IMR-90 (cell line): ENCODE data around the gene CDK6. TPM values are rescaled to one million over a fixed set of nuclear protein-coding genes. Genes with fewer than 3 reads are reported as not detected.
A peak's percentile ranks its signal among the peaks of the same experiment; 100 is the strongest.

Source experiments
- ATAC-seq: fragments of 200-7000 bp; cut with Tn5 transposase; 2 replicates; pipeline ENCODE4 v1.9.1; 2020; ENCODE audit warnings: low read depth, mild to moderate bottlenecking, moderate library complexity
- BruUV-seq: library from RNA; stranded (reverse); fragments of 400-500 nt; replicated peaks from 2 replicates; lab custom pipeline; 2021; lab: Mats Ljungman, UMichigan
- CTCF ChIA-PET: fragments of 300-600 bp; formaldehyde crosslinking; extraction: SDS; loops from one replicate; lab custom pipeline; 2021; ENCODE audit warnings: antibody characterized with exemption; lab: Yijun Ruan, JAX
- POLR2A ChIA-PET: fragments of 300-600 bp; sonication (Branson Sonifier 250); formaldehyde crosslinking; loops from one replicate; lab custom pipeline; 2022; ENCODE audit warnings: antibody characterized with exemption; ENCODE audit not compliant: unreplicated experiment; lab: Charles Lee
- DNase-seq: peaks from one replicate; pipeline ENCODE4 v3.0.0; 2013
- H2AFZ ChIP-seq: replicated peaks from 2 replicates; pipeline ENCODE3; 2013; ENCODE audit warnings: low read length, mild to moderate bottlenecking; ENCODE audit not compliant: poor library complexity
- H2AK5ac ChIP-seq: 2 replicates; pipeline ENCODE4 v1.6.1; 2013; ENCODE audit warnings: low read depth, low read length, inconsistent platforms
- H2AK9ac ChIP-seq: replicated peaks from 2 replicates; pipeline ENCODE3; 2013; ENCODE audit warnings: mild to moderate bottlenecking, low read depth, low read length, moderate library complexity; ENCODE audit not compliant: poor library complexity
- H2BK120ac ChIP-seq: 2 replicates; pipeline ENCODE4 v1.6.1; 2013; ENCODE audit warnings: low read depth, low read length, inconsistent platforms
- H2BK15ac ChIP-seq: 3 replicates; pipeline ENCODE4 v1.6.1; 2013; ENCODE audit warnings: low read depth, low read length, inconsistent platforms
- H2BK20ac ChIP-seq: 2 replicates; pipeline ENCODE4 v1.6.1; 2013; ENCODE audit warnings: low read depth, mild to moderate bottlenecking, inconsistent platforms, low read length, moderate library complexity
- H2BK5ac ChIP-seq: 2 replicates; pipeline ENCODE4 v1.6.1; 2013; ENCODE audit warnings: mild to moderate bottlenecking, low read depth, low read length, inconsistent platforms; ENCODE audit not compliant: poor library complexity, severe bottlenecking
- H3K14ac ChIP-seq: replicated peaks from 2 replicates; pipeline ENCODE4 v1.6.1; 2013; ENCODE audit warnings: low read depth, low read length, inconsistent platforms
- H3K18ac ChIP-seq: 2 replicates; pipeline ENCODE4 v1.6.1; 2013; ENCODE audit warnings: low read depth, low read length, control low read depth
- H3K23ac ChIP-seq: 2 replicates; pipeline ENCODE4 v1.6.1; 2013; ENCODE audit warnings: low read depth, low read length, inconsistent platforms
- H3K27ac ChIP-seq: 2 replicates; pipeline ENCODE4 v1.5.1; 2013; ENCODE audit warnings: mild to moderate bottlenecking, control low read depth, low read length; ENCODE audit not compliant: insufficient read depth
- H3K27me3 ChIP-seq: 2 replicates; pipeline ENCODE4 v1.6.1; 2013; ENCODE audit warnings: low read length; ENCODE audit not compliant: control insufficient read depth, insufficient read depth
- H3K36me3 ChIP-seq: 2 replicates; pipeline ENCODE4 v1.6.1; 2013; ENCODE audit warnings: low read length, mixed read lengths; ENCODE audit not compliant: control insufficient read depth, insufficient read depth
- H3K4ac ChIP-seq: 2 replicates; pipeline ENCODE4 v1.6.1; 2013; ENCODE audit warnings: low read depth, low read length, inconsistent platforms
- H3K4me1 ChIP-seq: 2 replicates; pipeline ENCODE4 v1.6.1; 2013; ENCODE audit warnings: low read length, mixed read lengths; ENCODE audit not compliant: control insufficient read depth, insufficient read depth
- H3K4me2 ChIP-seq: 2 replicates; pipeline ENCODE4 v1.6.1; 2013; ENCODE audit warnings: low read depth, mild to moderate bottlenecking, control low read depth, low read length, moderate library complexity
- H3K4me3 ChIP-seq: 2 replicates; pipeline ENCODE4 v1.5.1; 2013; ENCODE audit warnings: low read depth, mild to moderate bottlenecking, control low read depth, low read length, moderate library complexity; ENCODE audit not compliant: insufficient read depth
- H3K56ac ChIP-seq: 2 replicates; pipeline ENCODE4 v1.6.1; 2013; ENCODE audit warnings: low read length, inconsistent platforms; ENCODE audit not compliant: insufficient read depth; ENCODE audit errors: extremely low read depth
- H3K79me1 ChIP-seq, 2 experiments: 2 replicates each; pipeline ENCODE4 v1.6.1; 2013; ENCODE audit warnings: low read length in 2 of 2, inconsistent platforms in 1 of 2, low read depth in 1 of 2
- H3K9ac ChIP-seq: 2 replicates; pipeline ENCODE4 v1.6.1; 2013; ENCODE audit warnings: low read depth, low read length, control low read depth
- H3K9me1 ChIP-seq: 2 replicates; pipeline ENCODE4 v1.6.1; 2013; ENCODE audit warnings: low read length, inconsistent platforms; ENCODE audit not compliant: insufficient read depth
- H3K9me3 ChIP-seq: 2 replicates; pipeline ENCODE4 v1.6.1; 2013; ENCODE audit warnings: low read length; ENCODE audit not compliant: control insufficient read depth, insufficient read depth
- H4K20me1 ChIP-seq: 2 replicates; pipeline ENCODE4 v1.6.1; 2013; ENCODE audit warnings: low read length, inconsistent platforms; ENCODE audit not compliant: insufficient read depth
- H4K5ac ChIP-seq: 2 replicates; pipeline ENCODE4 v1.6.1; 2013; ENCODE audit warnings: mild to moderate bottlenecking, low read depth, low read length, control low read depth
- H4K8ac ChIP-seq, 2 experiments: 2 replicates each; pipeline ENCODE4 v1.6.1; 2013; ENCODE audit warnings: low read depth in 2 of 2, low read length in 2 of 2, control low read depth in 1 of 2, inconsistent platforms in 1 of 2
- H4K91ac ChIP-seq: 2 replicates; pipeline ENCODE4 v1.6.1; 2013; ENCODE audit warnings: low read depth, low read length, inconsistent platforms; ENCODE audit not compliant: insufficient read depth
- BHLHE40 ChIP-seq: fragments of 150-350 bp; IDR thresholded peaks from 2 replicates; pipeline ENCODE4 v1.6.1; 2016; ENCODE audit warnings: mild to moderate bottlenecking, low read depth, low read length
- CEBPB ChIP-seq: IDR thresholded peaks from 2 replicates; pipeline ENCODE4 v1.6.1; 2012; ENCODE audit warnings: low read depth, low read length, improper control_type of control experiment
- FOS ChIP-seq: fragments of 150-350 bp; IDR thresholded peaks from 2 replicates; pipeline ENCODE4 v1.6.1; 2016; ENCODE audit warnings: low read depth, low read length
- MAZ ChIP-seq: IDR thresholded peaks from 2 replicates; pipeline ENCODE4 v1.6.1; 2012; ENCODE audit warnings: low read depth, mild to moderate bottlenecking, low read length, improper control_type of control experiment, moderate library complexity, borderline replicate concordance
- MXI1 ChIP-seq: IDR thresholded peaks from 2 replicates; pipeline ENCODE4 v1.6.1; 2012; ENCODE audit warnings: low read depth, mild to moderate bottlenecking, low read length, moderate library complexity, borderline replicate concordance
- NFE2L2 ChIP-seq: fragments of 150-350 bp; IDR thresholded peaks from 2 replicates; pipeline ENCODE4 v1.6.1; 2016; ENCODE audit warnings: low read depth, mild to moderate bottlenecking, low read length
- POLR2A ChIP-seq: IDR thresholded peaks from 2 replicates; pipeline ENCODE4 v1.6.1; 2012; ENCODE audit warnings: mild to moderate bottlenecking, low read depth, low read length
- RAD21 ChIP-seq: IDR thresholded peaks from 2 replicates; pipeline ENCODE4 v1.6.1; 2012; ENCODE audit warnings: low read length, improper control_type of control experiment
- RCOR1 ChIP-seq: IDR thresholded peaks from 2 replicates; pipeline ENCODE4 v1.6.1; 2012; ENCODE audit warnings: mild to moderate bottlenecking, low read length, improper control_type of control experiment; ENCODE audit not compliant: insufficient replicate concordance
- RFX5 ChIP-seq: IDR thresholded peaks from 2 replicates; pipeline ENCODE4 v1.8.0; 2012; ENCODE audit warnings: low read depth, mild to moderate bottlenecking, low read length, moderate library complexity
- SMC3 ChIP-seq: fragments of 150-350 bp; IDR thresholded peaks from 2 replicates; pipeline ENCODE4 v1.6.1; 2016; ENCODE audit warnings: low read depth, mild to moderate bottlenecking, antibody characterized with exemption, low read length, moderate library complexity
- WGBS, 2 experiments: methylation state at CpG; one replicate each; pipeline versions ENCODE4 v1.1.5 to v1.1.7; 2013; ENCODE audit warnings: missing lambda C conversion rate in 2 of 2; ENCODE audit not compliant: insufficient read length in 1 of 2; ENCODE audit errors: extremely low coverage in 2 of 2; 5-methylcytosine and 5-hydroxymethylcytosine counted together
- dilution Hi-C: fragments of 300-500 bp; cut with HindIII; formaldehyde crosslinking; loops from one replicate; pipeline ENCODE4 v1.14.3; 2018; ENCODE audit warnings: low sequenced_read_pairs; ENCODE audit not compliant: unreplicated experiment
- in situ Hi-C: fragments of 300-500 bp; cut with MboI; formaldehyde crosslinking; loops from 3 replicates; pipeline ENCODE4 v1.14.3; 2019; ENCODE audit warnings: low sequenced_read_pairs, inconsistent platforms, mixed read lengths
- intact Hi-C: fragments of 100-400 bp; cut with micrococcal nuclease; formaldehyde crosslinking; loops from 2 replicates; pipeline ENCODE4 v1.10.0; 2022
- polyA plus RNA-seq, 3 experiments: library from polyadenylated mRNA; depleted of rRNA; stranded (reverse); fragments of >200 nt; gene quantifications; 2 replicates each; pipeline ENCODE4 v1.2.3, GENCODE V29; 2012; ENCODE audit warnings: low replicate concordance in 1 of 3
- total RNA-seq: library from RNA; depleted of rRNA; stranded (reverse); fragments of >200 nt; gene quantifications from 2 replicates; pipeline ENCODE4 v1.2.3, GENCODE V29; 2012
- TF ChIP-seq, protein P1 (sequence below): conservative IDR thresholded peaks from 2 replicates; pipeline ENCODE4 v1.5.1; 2012; ENCODE audit warnings: mild to moderate bottlenecking, low read depth, low read length, improper control_type of control experiment
- TF ChIP-seq, protein P2 (sequence below): fragments of 150-350 bp; IDR thresholded peaks from 2 replicates; pipeline ENCODE4 v1.6.1; 2017; ENCODE audit warnings: mild to moderate bottlenecking, antibody characterized with exemption, low read length, low read depth
- TF ChIP-seq, protein P3 (sequence below): fragments of 150-350 bp; IDR thresholded peaks from 2 replicates; pipeline ENCODE4 v1.6.1; 2016; ENCODE audit warnings: low read depth, mild to moderate bottlenecking, low read length, moderate library complexity, borderline replicate concordance

The CDK6 gene
- total and polyA plus RNA-seq, 2 of the 4 experiments (the other 2 are of a cell fraction), result 21.5 to 195 TPM

DNA sequence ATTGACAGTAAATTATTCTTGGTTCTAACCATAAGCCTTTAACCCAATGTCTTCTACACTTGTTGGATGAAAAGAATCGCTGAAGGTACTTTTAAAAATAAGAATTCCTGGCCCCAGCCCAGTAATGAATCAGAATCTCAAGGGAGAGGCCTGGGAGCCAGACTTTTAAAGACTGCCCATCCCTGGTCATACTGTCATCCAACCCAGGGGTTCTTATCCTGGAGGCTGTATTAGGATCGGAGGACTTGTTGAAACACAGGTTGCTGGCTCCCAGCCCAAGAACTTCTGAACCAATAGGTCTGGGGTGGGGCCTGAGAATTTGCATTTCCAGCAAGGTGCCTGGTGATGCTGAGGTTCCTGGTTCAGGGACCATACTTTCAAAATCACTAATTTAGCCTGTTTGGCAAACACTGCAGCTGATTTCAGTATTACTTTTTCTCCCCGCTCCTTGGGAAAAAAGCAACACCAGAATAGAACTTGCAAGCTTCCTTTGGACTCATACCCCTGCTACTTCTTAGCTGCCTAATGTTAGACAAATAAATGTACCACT is 166.7 kb downstream of the CDK6 start:
- H3K14ac ChIP-seq, result no peak overlapping the region
- peaks cover 39 to 80% of the 10 kb centered on the region in 2 experiments for H3K79me1 ChIP-seq
- TF ChIP-seq RAD21 (no peak), RFX5 (no peak), POLR2A (no peak), RCOR1 (no peak), NFE2L2 (no peak), CEBPB (no peak), BHLHE40 (no peak), MXI1 (no peak), FOS (no peak), MAZ (no peak), SMC3 (no peak)
- TF ChIP-seq, protein P1, sequence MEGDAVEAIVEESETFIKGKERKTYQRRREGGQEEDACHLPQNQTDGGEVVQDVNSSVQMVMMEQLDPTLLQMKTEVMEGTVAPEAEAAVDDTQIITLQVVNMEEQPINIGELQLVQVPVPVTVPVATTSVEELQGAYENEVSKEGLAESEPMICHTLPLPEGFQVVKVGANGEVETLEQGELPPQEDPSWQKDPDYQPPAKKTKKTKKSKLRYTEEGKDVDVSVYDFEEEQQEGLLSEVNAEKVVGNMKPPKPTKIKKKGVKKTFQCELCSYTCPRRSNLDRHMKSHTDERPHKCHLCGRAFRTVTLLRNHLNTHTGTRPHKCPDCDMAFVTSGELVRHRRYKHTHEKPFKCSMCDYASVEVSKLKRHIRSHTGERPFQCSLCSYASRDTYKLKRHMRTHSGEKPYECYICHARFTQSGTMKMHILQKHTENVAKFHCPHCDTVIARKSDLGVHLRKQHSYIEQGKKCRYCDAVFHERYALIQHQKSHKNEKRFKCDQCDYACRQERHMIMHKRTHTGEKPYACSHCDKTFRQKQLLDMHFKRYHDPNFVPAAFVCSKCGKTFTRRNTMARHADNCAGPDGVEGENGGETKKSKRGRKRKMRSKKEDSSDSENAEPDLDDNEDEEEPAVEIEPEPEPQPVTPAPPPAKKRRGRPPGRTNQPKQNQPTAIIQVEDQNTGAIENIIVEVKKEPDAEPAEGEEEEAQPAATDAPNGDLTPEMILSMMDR, result no peak
- TF ChIP-seq, protein P2, sequence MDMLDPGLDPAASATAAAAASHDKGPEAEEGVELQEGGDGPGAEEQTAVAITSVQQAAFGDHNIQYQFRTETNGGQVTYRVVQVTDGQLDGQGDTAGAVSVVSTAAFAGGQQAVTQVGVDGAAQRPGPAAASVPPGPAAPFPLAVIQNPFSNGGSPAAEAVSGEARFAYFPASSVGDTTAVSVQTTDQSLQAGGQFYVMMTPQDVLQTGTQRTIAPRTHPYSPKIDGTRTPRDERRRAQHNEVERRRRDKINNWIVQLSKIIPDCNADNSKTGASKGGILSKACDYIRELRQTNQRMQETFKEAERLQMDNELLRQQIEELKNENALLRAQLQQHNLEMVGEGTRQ, result no peak
- TF ChIP-seq, protein P3, sequence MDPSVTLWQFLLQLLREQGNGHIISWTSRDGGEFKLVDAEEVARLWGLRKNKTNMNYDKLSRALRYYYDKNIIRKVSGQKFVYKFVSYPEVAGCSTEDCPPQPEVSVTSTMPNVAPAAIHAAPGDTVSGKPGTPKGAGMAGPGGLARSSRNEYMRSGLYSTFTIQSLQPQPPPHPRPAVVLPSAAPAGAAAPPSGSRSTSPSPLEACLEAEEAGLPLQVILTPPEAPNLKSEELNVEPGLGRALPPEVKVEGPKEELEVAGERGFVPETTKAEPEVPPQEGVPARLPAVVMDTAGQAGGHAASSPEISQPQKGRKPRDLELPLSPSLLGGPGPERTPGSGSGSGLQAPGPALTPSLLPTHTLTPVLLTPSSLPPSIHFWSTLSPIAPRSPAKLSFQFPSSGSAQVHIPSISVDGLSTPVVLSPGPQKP, result no peak
- no peak overlapping the region for H3K18ac ChIP-seq
- H3K27ac ChIP-seq, result no peak overlapping the region
- in situ Hi-C loops (no loop called here), dilution Hi-C loops (no loop called here), intact Hi-C loops (no loop called here)
- WGBS, 2 experiments, result no CpG with 5 or more reads among the region's 3 CpGs
- no peak overlapping the region for H3K4me2 ChIP-seq
- H2BK15ac ChIP-seq, result no peak overlapping the region
- H2AK9ac ChIP-seq, result no peak overlapping the region
- BruUV-seq, result no TSS peak
- H3K36me3 ChIP-seq, result peaks cover 12% of the 10 kb centered on the region
- H3K9me3 ChIP-seq, result no peaks in the 10 kb centered on the region
- H4K91ac ChIP-seq, result no peak overlapping the region
- no peak overlapping the region for H3K23ac ChIP-seq
- no peak overlapping the region for H2BK20ac ChIP-seq
- ChIA-PET CTCF (no interaction called here), POLR2A (no interaction called here)
- peaks cover 15% of the 10 kb centered on the region for H3K4me1 ChIP-seq
- no peak overlapping the region for H2AFZ ChIP-seq
- peak; percentile 28 for DNase-seq
- no peak overlapping the region for H4K5ac ChIP-seq
- no peak overlapping the region for H2BK5ac ChIP-seq
- ATAC-seq, result no peak
- H3K56ac ChIP-seq, result no peak overlapping the region
- peaks cover 44% of the 10 kb centered on the region for H4K20me1 ChIP-seq
- no peak overlapping the region for H3K4ac ChIP-seq
- H4K8ac ChIP-seq, result no peak overlapping the region
- peaks cover 22% of the 10 kb centered on the region for H3K9me1 ChIP-seq
- no peak overlapping the region for H2BK120ac ChIP-seq
- no peaks in the 10 kb centered on the region for H3K27me3 ChIP-seq
- H3K4me3 ChIP-seq, result no peak overlapping the region
- no peak overlapping the region for H2AK5ac ChIP-seq
- no peak overlapping the region for H3K9ac ChIP-seq
